ES-I3 (cell line): ENCODE measurements around the gene CTBP2.

Experiments used
- H3K36me3 ChIP-seq: 2 replicates; pipeline ENCODE4 v1.6.1; 2013; ENCODE audit warnings: mild to moderate bottlenecking, low read length, control low read depth, moderate library complexity; ENCODE audit not compliant: insufficient read depth
- H3K4me1 ChIP-seq: 2 replicates; pipeline ENCODE4 v1.6.1; 2013; ENCODE audit warnings: mild to moderate bottlenecking, control low read depth, low read length; ENCODE audit not compliant: insufficient read depth
- H3K9ac ChIP-seq: 2 replicates; pipeline ENCODE4 v1.6.1; 2013; ENCODE audit warnings: low read depth, mild to moderate bottlenecking, low read length, moderate library complexity
- H3K9me3 ChIP-seq: 2 replicates; pipeline ENCODE4 v1.6.1; 2013; ENCODE audit warnings: mild to moderate bottlenecking, low read length, moderate library complexity; ENCODE audit not compliant: control insufficient read depth, insufficient read depth

CTBP2 gene

DNA sequence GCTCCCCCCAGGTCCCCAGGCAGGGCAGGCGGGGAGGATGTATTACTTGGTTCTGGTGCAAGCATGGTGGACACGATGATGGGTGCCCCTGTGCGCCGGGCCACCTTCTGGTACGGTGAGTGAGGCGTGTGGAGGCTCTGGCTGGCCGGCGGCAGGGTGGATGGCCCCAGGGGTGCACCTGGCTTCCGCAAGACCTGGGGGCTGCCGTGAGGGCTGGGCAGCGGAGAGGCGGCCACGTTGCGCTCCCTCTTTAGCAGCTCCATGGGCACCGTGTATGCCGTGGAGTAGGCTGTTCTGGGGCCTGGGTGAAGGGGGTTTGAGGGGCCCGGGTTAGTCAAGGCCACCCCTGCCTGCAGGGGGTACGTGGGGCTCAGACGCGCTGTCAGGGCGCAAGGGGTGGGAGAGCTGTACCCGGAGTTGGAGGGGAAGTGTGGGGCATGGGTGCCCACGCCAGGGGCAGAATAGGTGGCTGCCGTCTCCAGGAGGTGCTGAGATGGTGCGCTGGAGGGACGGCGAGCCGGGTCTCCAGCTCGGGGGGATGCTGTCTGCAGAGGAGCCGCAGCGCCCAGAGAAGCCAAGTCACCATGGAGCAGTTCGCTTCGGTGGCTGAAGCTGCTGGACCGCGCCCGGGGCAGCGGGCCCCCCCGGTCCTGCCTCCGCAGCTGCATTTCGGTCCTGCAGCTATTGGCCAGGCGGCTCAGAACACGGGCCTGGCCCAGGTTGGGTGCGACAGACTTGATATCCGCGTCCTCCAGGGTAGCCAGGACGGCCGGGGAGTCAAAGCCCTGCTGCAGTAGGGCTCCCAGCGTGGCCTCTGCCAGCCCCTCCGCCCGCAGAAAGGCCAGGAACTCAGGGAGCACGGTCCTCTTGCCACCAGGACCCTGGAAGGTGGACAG lies 134.1 kb downstream of the CTBP2 start:
- Histone ChIP-seq H3K36me3 (peaks cover 46% of the 10 kb centered on the region), H3K9me3 (no peaks in the 10 kb centered on the region), H3K4me1 (peaks cover 22% of the 10 kb centered on the region; the same call in 1 of the 2 replicates), H3K9ac (no peak overlapping the region)

DNA sequence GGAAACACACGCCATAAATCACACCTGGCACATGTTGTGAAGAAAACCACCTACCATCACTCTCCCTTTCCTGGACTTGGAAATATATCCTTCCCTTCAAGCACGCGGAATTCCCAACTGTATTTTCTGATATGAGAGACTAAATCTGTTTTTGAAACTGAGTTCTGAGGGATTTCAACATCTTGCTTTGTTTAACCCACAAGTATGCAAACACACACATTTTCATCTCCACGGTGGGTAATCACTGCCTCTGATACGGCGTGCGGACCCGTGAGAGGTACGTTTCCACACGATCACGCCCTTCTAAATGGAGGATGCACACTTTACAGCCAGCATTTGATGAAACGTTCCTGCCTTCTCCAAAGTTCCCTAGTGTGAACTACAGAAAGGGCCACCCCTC lies 135.0 kb downstream of the CTBP2 start:
- H3K9me3 ChIP-seq = no peaks in the 10 kb centered on the region; the same call in 1 of the 2 replicates
- peaks cover 40% of the 10 kb centered on the region for H3K36me3 ChIP-seq
- H3K4me1 ChIP-seq = peaks cover 16% of the 10 kb centered on the region; the same call in 1 of the 2 replicates
- H3K9ac ChIP-seq = no peak overlapping the region

DNA sequence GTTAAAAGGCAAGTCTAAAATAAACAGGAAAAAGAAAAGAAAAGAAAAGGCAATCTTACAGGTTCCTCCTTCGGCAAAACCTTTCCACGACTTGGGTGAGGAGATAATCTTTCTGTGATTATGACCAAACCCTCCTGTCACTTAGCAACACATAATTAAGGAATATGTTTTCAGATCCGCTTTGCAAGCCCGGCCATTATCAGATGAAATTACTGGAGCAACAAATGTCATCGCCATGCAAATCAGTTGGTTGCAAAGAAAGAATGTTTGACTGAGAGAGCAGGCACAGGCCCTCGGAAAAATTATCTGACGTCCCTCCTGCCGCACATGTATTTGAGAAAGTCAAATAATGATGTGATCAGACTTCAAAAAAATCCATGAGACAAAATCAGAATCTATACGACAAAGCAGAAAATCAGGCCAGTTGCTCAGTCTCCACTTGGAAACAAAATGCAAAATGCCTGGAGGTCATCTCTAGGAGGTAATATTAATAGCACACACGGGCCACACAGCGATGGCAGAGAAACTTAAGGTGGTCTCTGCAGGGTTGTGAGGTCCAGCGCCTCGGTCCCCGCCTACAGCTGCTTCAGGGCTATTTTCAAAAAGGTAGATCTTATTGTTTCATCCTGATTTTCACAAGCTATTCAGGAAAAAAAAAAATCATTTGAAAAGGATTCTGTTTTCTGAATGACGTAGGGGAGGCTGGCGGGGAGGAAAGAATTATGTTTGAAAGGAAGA lies 135.7 kb downstream of the CTBP2 start:
- H3K9ac ChIP-seq = no peak overlapping the region
- peaks cover 10% of the 10 kb centered on the region; the same call in 1 of the 2 replicates for H3K4me1 ChIP-seq
- peaks cover 39% of the 10 kb centered on the region for H3K36me3 ChIP-seq
- peaks cover 3% of the 10 kb centered on the region; the same call in 1 of the 2 replicates for H3K9me3 ChIP-seq

DNA sequence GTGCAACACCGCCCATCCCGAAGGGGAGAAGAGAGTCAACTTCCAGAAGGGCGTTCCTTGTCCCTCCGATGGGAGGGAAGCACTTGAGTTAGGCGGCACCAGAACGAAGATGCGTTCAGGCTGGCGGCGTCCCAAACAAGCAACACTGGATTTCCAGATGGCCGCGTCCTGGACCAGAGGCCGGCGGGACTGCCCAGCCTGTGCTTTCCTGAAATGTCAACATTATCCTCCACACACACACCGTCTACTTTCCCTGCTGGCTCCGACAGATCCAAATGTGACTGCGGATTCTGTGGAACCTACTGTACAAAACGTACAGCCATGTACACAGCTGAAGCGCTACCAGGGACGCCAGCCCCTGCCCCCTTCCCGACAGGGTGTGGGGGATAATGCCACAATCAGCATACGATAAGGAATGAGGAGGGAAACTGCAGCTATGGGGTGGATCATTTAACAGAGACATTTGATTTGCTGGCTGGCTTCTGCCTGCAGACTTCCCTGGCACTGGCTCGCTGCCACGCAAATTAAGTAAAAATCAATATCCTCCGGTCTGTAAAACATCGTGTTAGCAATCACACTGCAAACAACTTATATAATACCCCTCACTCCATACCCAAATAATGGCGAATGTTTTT lies 136.4 kb downstream of the CTBP2 start:
- Histone ChIP-seq H3K9me3 (peaks cover 7% of the 10 kb centered on the region; the same call in 1 of the 2 replicates), H3K9ac (no peak overlapping the region), H3K4me1 (peaks cover 8% of the 10 kb centered on the region; the same call in 1 of the 2 replicates), H3K36me3 (peaks cover 43% of the 10 kb centered on the region)

DNA sequence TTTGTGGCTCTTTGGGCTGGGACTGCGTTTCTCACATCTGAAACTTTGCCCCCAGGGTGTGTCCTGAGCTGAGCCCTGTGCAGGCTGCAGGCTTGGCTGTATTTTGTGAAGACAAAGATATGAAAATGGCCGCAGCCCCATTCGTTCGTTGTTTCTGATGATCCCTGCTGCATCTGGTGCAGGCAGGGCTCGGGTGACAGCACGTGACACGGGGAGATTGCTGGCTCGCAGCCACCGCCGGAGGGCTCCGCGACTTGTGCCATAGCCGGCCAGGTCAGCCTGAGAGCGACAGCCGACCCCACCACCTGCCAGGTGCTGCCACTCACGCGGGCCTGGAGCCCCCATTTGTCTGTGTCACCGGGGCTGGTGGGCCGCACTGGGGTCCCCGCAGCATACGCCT lies 137.1 kb downstream of the CTBP2 start:
- peaks cover 2% of the 10 kb centered on the region; the same call in 1 of the 2 replicates for H3K4me1 ChIP-seq
- H3K9ac ChIP-seq = no peak overlapping the region
- H3K9me3 ChIP-seq = peaks cover 7% of the 10 kb centered on the region; the same call in 1 of the 2 replicates
- H3K36me3 ChIP-seq = peaks cover 43% of the 10 kb centered on the region

DNA sequence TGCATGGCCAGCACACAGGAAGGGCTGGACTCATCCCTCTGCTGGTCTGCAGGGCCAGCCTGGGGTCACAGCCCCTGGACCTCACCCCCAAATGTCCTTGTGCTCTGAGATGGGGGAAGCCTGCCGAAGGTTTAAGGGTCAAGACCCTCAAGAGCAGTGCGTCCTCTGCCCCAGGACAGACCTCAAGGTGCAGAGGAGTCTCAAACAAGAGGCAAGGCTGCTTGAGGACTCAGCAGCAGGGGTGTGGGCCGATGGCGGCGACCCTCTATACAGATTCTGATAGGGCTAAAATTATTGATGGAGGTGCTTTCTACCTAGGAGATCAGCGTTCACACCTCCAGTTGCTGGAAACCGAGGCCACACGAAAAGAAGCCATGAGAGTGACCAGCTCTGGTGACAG lies 137.7 kb downstream of the CTBP2 start:
- Histone ChIP-seq H3K9ac (no peak overlapping the region), H3K4me1 (no peaks in the 10 kb centered on the region), H3K36me3 (peaks cover 41% of the 10 kb centered on the region), H3K9me3 (peaks cover 7% of the 10 kb centered on the region; the same call in 1 of the 2 replicates)

DNA sequence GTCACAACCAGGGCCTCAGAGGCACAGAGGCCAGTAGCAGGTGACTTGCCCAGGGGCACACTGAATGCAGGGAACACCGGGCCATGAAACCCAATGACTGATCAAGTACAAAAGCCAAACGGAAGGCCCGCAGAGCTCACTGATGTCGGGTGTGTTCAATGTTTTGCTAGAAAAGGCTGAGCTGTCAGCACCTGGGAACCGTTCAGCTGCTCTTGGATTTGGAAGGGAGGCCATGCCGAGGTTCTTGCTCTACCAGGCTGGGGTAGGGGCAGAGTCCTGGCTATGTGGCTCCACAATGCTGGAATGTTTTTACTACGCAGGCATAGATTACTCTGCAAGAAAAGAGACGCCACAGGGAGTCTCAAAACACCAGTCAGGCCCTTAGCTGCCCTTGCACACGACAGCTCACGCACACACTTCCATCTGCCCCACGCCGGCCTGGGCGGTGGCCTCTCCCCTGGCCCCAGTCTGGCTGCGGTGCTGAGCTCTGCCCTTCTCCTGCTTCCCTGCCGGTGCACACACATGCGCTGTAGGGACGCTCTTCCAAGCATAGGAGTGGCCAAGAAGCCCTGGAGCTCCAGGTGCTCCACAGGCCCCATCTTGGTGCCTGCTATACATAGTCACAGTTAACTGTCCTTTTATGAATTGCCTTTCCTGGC lies 138.5 kb downstream of the CTBP2 start:
- H3K36me3 ChIP-seq = peaks cover 45% of the 10 kb centered on the region
- peaks cover 7% of the 10 kb centered on the region; the same call in 1 of the 2 replicates for H3K9me3 ChIP-seq
- H3K9ac ChIP-seq = no peak overlapping the region
- no peaks in the 10 kb centered on the region for H3K4me1 ChIP-seq

DNA sequence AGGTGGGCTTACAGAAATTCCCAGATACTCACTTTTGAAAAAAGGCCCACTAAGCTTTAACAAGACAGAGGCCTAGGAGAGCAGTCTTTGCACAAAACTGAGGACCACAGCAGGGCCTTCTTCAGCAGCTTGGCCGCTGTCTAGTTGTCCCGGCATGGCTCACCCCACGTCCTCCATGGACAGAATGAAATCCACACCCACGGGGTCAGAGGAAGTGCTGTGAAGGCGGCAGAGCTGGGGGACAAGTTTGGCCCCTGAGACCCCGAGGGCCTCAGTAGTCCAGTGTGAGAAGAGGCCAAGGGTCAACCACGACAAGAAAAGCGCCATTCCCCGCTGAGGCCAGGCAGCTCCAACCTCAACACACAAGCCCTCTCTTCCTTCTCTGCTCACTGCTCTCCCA lies 139.5 kb downstream of the CTBP2 start:
- Histone ChIP-seq H3K9me3 (peaks cover 7% of the 10 kb centered on the region; the same call in 1 of the 2 replicates), H3K36me3 (peaks cover 49% of the 10 kb centered on the region), H3K9ac (no peak overlapping the region), H3K4me1 (no peaks in the 10 kb centered on the region)

DNA sequence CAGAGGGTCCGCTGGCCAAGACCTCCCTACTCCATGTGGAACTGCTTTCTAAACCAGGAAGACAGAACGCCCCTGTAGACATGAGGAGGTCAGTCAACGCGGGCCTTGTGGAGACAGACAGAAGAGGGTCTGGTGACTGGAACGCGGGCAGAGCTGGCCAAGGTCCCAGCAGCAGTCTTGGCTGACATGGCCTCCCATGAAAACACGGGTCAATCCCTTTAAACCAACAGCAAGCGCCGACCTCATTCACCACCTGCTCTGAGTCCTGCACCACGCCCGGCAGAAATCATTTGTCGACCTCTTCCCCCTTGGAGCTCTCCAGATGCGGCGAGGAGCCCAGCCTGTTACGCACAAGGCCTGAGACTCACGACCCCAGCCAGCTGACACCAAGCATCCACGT lies 140.0 kb downstream of the CTBP2 start:
- Histone ChIP-seq H3K4me1 (no peaks in the 10 kb centered on the region), H3K9ac (no peak overlapping the region), H3K9me3 (peaks cover 7% of the 10 kb centered on the region; the same call in 1 of the 2 replicates), H3K36me3 (peaks cover 47% of the 10 kb centered on the region)

DNA sequence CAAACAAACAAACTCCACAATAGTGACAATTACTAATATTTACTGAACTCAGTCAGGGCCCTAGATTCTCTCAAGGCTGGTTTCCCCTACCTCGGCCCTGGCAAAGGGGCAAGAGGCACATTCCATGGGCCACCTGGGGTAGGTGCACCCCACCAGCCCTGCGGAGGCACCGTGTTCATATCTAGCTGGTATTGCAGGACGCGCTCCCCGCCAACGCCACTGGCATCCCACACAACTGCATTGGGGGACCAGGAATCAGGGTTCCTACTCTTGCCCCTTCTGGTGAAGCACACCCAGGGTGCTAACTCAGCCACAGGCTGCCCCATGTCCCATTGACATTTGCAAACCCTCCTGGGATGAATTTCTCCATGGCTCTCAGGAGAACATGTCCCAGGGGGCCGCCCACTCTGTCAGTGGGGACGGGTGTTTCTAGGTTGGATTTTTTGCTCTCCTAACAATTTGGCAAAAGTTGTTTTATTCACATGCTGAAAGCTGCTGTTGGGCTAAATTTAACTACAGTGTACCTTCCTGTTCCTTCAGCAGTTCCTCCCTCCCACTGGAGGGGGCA lies 141.7 kb downstream of the CTBP2 start:
- Histone ChIP-seq H3K36me3 (peaks cover 38% of the 10 kb centered on the region), H3K9me3 (peaks cover 7% of the 10 kb centered on the region; the same call in 1 of the 2 replicates), H3K9ac (no peak overlapping the region), H3K4me1 (no peaks in the 10 kb centered on the region)

DNA sequence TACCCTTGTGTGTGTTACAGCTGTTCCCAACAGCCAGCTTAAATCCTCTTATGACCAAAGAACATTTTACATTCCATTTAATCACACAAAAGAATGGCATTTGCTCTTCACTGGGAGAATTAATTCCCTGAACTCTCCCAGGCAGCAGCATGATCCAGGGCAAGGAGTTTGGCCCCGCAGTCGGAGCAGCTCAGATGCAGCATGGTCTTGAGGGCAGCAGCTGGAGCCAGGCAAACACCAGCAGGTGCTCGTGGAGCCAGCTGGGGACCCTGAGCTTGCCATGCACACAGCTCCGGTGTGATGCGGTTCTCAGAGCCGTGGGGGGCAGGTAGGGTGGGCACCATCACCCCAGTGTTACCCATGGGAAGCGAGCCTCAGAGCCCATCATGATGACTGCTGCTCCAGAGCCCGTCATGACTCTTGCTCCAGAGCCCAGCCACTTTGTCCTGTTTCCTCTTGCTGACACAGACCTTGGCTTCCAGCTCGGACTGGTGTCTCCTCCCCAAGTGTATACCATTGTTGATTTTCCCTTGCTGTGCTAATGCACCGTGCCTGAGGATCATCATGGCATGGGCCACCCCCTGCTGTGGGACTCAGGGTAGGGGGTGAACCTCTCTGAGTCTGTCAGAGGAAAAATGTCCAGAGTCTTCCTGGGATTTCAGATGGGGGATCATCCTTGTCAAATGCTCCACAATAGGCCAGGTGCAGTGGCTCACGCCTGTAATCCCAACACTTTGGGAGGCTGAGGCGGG lies 142.6 kb downstream of the CTBP2 start:
- Histone ChIP-seq H3K4me1 (no peaks in the 10 kb centered on the region), H3K9ac (no peak overlapping the region), H3K9me3 (peaks cover 7% of the 10 kb centered on the region; the same call in 1 of the 2 replicates), H3K36me3 (peaks cover 31% of the 10 kb centered on the region)

DNA sequence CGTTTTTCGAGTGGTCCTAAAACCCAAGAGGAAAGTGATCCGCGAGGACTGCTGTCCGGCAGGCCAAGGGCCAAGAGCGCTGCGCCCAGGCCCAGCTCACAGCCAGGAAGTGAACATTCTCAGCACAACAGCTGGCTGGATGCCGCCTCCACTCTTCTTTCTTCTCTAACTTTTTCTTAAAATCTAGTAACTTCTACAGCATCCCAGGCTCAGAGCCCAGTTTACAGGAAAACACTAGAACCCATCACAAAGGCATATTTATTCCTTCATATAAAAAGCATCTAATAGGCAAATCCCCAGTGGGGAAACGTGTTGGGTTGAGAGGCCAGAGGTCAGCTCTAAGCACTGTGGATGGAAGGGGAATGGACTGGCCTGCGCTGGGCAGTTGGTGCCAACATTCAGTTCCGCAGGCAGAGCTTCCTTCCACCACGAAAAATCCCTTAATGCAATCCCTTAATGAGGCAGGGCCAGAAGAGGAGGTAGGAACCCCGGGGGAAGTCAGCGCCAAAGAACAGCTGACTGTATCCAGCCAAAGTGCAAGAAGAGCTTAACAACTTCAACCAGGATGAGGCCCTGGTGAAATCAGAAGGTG lies 143.7 kb downstream of the CTBP2 start:
- Histone ChIP-seq H3K4me1 (no peaks in the 10 kb centered on the region), H3K9ac (no peak overlapping the region), H3K36me3 (peaks cover 25% of the 10 kb centered on the region), H3K9me3 (peaks cover 7% of the 10 kb centered on the region; the same call in 1 of the 2 replicates)

DNA sequence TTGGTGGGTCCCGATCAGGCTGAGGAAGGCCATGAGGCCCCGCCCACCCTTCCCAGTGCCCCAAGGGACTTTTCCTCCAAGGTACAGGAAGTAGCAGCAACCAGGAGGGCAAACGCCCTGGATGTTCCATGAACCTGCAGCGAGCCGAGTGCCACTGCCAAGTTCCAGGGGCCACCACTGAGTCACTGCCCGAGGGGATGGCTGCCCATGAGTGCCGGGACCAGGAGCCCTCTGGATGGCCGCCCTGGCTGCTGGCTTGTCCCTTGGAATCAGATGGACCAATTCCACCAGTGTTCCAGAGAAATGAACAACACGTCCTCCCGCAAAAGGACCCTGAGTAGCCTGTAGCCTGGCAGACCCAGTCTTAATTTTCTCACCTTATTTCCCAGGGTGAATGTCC lies 144.2 kb downstream of the CTBP2 start:
- Histone ChIP-seq H3K36me3 (peaks cover 25% of the 10 kb centered on the region), H3K9me3 (peaks cover 7% of the 10 kb centered on the region; the same call in 1 of the 2 replicates), H3K9ac (no peak overlapping the region), H3K4me1 (peaks cover 1% of the 10 kb centered on the region; the same call in 1 of the 2 replicates)
